AG08396 (cell line): ENCODE measurements around the gene OR1I1.

Source experiments
- DNase-seq: peaks from one replicate; pipeline ENCODE4 v3.0.0; 2012; ENCODE audit warnings: low spot score, mixed read lengths

Gene OR1I1

DNA sequence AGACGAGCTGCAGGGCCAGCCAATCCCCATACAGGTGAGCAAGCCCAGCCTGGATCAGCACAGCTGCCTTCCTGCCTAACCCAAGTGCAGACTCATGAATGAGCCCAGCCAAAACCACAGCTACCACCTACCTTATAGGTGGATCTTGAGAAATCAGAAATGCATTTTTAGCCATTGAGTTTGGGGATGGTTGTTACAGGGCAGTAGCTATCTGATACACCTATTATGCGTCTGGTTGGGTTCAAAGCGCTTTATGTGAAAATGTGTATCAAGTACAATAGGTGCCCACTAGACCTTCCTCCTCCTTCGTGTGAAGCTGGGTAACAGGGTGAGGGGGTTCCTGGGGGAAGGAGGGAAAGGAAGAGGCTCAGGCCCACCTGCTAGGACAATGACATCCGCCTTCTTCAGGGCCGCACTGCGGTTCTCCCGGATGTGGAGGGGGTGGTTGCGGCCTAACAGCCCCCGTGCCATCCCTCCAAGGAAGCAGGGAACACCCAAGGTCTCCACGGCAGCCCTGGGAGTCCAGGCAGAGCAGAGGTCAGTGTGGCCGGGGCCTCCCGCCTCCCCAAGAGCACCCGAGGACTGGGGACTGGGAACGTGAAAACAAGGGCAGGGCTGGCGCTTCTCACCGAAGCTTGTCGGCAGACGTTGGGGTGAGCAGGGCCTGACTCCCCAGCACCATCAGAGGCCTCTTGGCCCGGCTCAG, 36.9 kb downstream of the OR1I1 start:
- DNase-seq: no peak

DNA sequence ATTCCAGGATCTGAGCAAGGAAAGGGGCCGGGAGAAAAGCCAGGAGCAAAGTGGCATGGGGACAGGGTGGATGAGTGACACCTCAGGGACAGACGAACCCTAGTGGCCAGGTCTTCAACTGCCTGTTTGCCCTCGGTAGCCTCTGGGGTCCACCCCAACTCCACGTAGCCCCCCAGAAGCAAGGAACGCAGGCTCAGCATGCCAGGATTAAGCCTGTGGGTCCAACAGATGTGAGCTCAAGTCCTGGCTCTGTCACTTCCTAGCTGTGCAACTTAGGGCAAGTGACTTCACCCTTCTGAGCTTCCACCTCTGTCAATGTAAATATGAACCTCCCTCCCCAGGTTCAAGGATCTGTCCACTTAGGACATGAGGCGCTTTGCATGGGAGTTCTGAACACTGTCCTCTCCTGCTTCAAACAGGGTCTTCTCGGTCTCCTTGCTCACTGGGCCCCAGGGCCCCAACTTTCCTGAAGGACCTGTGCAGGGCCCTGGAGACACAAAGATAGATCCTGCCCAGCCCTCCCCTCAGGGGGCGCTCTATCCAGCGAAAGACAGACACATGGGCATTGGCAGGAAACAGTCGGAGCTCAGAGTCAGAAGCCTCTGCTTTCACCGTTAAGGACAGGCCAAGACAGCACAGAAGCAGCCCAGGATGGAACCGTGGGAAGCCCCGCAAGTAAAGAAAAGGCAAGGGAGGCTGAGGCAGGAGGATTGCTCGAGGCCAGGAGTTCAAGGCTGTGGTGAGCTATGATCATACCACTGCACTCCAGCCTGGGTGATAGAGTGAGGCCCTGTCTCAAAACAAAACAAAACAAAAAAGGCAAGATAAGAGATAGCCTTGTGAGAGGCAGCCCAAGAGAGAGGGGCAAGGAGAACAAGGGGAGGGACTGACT, 38.4 kb downstream of the OR1I1 start:
- DNase-seq: no peak

DNA sequence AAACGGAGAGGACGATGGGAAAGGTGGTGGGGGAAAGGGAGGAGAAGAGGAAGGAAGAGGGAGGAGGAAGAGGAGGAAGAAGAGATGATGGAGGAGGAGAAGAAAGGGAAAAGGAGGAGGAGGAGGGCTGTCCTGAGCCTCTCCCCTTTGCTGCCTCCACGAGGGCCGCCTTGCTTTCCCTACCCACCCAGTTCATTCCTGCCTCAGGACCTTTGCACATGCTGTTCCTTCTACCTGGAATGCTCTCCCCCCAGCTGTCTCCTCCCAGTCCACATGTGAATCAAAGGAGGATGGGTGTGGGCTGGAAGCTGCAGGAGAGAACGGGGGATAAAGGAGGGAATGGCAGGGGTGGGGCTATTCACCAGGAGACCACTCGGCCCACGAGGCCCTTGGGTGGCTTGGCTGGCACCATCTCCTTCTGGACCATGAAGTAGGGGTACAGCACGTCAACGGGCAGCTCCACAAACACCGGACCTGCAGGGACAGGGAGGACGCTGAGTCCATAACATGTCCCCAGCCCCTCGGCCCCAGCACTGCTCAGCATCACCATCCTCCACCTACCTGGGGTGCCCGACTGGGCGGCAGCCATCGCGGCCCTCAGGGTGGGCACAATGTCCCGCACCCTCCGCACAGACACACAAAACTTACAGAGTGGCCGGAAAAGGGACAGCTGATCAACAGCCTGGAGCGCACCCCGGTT, 40.5 kb downstream of the OR1I1 start:
- no peak for DNase-seq

DNA sequence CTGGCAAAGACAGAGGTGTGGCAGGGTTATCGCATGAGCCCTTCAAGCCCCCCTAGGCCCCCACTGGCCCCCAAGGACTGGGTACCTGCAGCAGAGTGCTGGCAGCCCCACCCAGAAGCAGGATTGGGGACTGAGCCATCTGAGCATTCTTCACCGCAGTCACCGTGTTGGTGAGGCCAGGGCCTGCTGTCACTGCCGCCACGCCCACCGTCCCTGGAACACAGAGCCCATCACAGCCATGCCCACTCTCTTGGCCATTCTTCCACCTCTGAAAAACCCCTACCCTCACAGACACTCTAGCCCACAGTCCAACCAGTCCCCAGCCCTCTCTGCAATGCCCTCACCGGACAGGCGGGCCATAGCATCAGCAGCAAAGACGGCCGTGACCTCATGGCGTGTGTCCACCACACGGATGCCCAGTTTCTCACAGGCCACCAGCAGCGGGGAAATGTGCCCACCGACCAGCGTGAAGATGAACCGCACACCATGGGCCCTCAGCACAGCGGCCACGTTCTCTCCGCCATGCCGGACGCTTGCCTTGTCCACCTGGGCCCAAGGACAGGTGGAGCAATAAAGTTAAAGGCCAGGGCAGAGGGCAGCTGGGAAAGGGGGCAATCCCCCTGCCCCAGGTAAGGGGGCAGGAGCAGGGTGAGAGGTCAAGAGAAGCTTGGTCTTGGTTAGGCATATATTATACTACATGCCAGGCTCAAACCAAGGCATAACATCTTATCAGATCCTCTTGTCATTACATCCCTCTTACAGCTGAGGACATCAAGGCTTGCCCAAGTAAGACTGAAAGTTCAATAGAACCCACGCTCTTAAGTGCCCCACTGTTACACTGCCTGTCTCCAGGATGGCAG, 41.2 kb downstream of the OR1I1 start:
- no peak for DNase-seq

DNA sequence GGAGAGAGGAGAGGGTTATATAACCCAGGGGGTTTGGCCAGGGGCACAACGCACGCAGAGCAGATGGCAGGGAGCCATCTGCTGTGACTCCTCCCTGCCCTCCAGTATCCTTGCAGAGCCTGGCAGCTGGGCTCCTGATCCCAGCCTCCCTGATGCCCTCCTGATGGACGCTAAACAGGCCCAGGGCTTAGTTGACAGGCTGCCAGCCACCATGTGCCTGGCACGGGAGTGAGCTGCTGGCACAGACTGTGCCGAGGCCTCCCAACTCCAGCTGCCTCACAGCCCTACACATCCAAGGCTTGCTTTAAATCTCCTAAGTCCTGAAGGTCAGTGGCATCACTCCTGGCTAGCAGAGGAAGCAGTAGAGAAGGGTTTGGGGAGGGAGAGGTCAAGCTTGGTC, 41.9 kb downstream of the OR1I1 start:
- DNase-seq: no peak

DNA sequence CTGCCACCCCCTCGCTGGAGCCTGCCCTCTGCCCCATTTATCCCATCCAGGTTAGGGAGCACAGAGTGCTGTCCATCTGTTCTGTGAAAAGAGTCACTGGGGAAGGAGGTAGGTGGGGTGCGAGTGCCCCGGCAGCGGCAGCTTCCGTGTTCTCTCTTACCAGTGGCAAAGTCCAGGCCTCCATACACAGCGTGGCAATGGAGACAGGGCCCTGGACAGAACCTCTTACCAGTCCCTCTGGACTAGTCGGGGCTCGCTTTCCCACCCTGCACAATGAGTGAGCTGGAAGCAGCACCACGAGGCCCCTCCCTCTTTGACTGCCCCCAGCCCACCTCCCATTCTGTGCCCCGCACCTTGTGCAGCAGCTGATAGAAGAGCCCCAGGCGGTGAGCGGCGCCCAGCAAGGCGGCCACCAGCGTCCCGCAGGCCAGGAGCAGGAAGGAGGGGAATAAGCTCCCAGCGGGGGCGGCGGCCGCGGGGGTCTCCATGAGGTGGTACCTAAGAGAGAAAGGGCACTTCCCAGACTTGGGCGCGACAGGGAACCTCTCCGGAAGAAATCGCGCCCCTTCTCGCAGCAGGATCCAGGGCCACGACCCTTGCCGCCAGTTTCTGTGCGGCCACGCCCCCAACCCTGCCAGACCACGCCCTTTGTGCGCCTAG, 42.7 kb downstream of the OR1I1 start:
- DNase-seq: no peak

DNA sequence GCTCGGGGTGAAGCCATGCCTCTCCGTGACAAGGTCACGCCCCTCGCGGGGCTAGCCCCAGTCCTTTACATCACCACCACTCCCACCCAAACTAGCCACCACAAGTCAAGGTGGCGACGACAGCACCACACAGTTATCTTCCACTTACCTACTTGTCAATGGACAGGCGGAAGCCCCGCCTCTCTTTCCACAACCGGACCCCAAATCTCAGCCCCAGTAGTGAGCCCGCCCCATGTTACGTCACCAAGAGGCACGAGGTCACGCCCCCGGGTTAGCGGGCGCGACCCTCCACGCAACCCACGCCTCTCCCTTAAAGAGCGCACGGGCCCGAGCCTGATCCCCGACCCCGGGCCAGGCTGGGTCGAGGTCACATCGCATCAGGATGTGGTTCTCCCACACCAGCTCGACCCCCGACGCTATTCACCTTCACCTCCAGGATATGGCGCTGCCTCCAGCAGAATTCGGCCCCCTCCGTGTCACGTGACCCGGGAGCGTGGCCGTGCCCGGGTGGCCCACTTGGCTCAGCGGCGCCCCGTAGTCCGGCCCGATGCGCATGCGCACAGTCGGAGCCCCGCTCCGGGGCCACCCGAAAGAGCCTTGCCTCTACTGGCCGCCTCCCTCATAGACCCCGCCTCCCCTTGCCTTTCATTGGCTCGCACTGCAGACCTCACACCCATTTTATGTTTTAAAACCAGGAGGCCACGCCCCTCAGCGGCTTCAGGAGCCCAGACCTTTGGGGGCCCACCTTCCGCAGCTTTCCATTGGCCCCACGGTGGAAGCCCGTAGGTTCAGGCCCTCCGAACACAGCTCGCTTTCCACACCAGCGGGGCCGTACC, 43.4 kb downstream of the OR1I1 start:
- peak; percentile 100 for DNase-seq

DNA sequence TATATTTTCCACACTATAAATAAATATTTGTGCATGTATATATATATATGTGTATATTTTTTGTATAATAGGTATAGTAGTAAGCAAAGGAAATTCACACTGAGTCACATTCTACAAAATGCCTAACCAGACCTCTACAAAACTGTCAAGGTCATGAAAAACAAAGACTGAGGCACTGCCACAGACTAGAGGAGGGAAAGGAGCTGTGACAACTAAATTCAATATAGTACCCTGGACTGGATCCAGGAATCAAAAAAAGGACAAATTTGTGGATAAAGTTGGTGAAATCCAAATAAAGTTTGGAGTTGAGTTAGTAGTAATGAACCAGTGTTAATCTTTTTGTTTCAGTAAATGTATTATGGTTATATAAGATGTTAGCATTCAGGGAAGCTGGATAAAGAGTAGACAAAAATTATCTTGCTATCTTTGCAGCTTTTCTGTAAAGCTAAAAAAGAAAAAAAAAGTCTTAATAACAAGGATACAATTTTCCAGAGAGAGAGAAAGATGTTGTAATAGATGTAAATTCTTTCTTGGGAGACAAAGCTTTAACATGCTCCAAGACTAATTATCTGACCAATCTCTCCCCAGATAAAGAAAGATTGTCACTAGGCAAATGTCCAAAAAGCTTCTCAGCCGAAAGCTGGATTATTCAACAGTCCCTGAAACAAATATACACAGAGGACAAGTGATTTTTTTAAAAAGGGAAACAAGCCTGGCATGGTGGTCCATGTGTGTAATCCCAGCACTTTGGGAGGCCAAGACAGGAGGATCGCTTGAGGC, 44.3 kb downstream of the OR1I1 start:
- no peak for DNase-seq

DNA sequence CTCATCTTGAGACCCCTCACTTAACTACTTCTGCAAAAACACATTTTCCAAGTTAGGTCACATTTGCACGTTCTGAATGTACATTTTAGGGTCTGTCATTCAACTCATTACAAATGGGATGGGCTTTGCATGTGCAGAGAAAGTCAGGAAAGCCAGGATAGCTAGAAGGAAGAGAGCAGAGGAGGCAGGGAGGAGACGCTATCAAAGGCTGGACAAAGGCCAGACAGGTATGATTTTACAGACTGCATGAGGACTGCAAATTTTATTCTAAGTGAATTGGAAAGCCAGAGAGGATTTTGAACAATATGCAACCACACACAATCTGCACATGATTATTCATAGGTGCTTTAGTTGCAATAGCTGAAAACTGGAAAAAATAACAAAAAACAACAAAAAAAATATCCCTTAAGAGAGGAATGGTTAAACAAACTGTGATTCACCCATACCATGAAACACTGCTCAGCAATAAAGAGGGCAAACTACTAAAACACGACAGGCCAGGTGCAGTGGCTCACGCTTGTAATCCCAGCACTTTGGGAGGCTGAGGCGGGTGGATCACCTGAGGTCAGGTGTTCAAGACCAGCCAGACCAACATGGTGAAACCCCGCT, 46.3 kb downstream of the OR1I1 start:
- DNase-seq: no peak

DNA sequence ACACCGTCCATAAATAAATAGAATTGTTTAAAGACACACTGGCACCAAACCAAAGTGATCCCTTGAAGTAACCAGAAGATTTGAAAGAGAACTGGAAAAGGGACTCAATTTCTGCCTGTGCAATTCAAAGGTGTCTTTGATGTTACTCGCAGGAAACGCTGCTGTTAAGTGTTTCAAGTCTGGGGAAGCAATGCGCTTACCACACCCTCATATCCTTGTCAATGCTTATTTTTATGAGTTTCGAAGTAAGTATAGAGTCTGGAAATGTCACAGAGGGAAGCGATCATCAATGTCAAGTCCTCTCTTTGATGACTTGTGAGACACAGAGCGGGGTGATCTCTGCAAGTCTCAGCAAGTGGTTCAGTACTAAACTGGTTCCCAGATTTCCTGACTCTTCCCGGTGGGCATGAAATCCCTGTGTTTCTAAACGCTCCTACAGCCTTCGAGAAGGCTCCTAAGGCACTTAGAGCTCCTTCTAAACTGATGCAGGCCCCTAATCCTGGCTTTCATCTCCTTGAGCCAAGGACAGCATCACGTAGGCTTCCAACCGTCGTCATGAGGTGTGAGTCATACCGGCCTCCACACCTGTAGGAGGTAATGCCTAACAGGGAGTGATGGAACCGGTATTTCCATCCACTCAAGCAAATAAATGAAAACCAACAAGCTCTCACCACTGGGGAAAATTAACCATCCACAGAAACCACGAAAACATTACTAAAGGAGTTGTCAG, 48.0 kb downstream of the OR1I1 start:
- no peak for DNase-seq

DNA sequence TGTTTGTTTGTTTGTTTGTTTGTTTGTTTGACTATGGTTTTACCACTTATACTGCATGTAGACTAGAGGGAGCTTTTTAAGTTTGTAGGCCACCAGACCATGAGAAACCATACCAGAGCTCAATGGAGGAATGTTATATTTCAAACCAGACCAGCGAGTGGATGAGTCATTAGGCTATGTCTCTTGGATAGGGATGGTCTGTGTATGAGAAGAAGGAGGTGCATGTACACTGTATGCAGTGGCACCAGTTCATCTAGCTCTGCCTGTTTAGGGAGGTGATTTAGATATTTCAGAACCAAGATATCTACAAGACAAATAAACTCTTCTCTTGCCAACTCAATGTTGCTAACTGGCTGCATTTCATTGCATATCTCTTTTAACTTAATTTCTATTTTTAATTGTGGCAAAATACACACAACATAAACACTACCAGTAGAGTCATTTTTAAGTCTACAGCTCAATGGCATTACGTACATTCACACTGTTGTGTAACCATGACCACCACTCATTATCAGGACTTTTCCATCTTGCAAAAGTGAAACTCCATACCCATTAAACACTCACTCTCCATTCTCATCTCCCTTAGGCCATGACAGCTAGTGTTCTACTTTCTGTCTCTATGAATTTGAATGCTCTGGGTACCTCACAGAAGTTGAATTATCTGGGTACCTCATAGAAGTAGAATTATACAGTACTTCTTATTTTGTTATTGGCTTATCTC, 54.4 kb downstream of the OR1I1 start:
- DNase-seq: no peak

DNA sequence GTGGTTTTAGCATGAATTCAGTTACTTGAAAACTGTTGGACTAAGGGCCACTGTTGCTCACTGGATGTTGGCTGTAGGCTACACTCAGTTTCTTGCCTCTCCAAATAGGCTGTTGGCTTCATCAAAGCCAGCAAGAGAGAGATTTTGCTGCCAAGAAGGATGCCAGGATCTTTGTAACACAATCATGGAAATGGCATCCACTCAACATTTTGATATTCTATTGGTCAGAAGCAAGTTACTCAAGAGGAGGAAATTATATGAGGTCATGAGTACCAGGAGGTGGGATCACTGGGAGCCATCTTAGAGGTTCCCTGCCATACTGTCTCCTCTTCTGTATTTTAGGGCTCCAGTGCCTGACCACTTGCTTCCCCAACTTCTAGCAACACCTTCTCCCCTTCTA, 55.8 kb downstream of the OR1I1 start:
- DNase-seq: no peak

DNA sequence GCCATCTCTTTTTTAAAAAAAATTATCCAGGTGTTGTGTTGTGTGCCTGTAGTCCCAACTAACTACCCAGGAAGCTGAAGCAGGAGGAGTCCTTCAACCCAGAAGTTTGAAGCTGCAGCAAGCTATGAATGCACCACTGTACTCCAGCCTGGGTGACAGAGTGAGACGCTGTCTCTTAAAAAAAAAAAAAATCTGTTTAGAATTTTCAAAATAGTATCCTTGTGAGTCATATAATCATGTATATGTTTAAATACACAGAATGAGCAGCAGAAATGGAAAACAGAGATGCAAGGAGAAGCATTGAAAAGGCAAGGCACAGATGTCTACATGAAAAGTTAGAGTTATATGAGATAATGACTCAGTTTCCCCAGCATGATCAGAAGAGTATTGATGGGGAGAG, 56.4 kb downstream of the OR1I1 start:
- no peak for DNase-seq

DNA sequence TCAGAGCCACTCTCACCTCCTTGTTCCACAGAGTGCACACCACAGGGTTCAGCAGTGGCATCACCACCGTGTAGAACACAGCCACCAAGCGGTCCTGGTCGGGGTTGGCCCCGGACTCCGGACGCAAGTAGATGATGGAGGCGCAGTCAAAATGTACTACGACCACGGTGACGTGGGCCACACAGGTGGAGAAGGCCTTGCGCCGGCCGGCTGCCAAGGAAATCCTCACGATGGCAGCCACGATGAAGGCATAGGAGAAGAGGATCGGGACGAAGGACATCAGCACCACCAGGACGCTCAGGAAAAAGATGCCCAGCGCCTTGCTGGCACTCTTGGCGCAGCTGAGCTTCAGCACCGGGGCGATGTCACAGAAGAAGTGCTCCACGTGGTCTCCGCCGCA, 59.1 kb downstream of the OR1I1 start:
- DNase-seq: no peak

DNA sequence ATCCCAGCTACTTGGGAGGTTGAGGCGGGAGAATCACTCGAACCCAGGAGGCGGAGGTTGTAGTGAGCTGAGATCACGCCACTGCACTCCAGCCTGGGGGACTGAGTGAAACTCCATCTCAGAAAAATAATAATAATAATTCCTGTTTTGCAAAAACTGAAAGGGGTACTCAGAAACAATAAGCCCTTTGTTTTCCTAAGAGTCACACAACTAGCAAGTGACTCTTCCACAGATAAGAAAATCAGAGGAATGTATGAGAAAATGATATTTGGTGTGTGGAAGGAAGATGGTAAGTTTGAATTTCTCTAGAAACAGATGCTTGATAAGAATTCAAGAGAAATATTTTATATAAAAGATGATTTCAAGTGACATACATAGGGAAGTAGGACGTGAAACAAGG, 60.3 kb downstream of the OR1I1 start:
- no peak for DNase-seq
